ENCODE measurements around the gene GOT1.

Gene GOT1

DNA sequence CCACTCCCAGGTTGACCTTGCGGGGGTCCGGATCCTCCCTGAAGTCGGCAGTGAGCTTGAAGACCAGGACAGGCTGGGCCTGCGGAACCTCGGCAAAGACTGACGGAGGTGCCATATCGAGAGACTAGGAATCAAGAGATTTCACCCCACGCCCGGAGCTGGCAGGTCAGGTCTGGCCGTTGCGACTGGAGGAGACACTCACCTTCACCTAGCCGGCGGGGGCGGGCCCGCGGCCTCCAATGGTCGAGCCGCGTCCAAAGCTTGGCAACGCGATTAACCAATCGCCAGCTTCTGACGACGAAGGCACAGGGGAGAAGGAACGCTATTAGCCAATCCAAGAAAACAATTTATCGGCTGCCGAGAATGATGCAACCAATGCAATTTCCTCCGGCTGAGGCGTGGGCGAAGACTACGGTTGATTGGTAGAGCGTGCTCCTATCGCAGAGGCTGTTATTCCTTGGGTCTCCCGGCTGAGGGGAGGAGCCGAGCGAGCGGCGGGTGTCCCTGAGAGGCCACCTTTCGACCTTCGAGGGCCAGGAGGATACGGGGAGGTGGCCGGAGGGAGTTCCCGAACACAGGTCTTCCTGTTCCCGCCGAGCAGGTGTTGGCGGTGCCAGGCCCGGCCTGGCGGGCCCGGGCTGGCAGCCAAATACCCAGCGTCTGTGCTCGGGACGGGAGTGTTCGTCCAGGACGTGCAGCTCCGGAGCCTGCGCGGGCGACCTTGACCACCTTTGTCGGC, at the start of gene GOT1:
Gene GOT1 (minus strand): TSS at position 174 of the 739 bp plus-strand sequence. CDS start 59 bp downstream, at position 115.
- DNase-seq = peak; percentile 95 to 96

DNA sequence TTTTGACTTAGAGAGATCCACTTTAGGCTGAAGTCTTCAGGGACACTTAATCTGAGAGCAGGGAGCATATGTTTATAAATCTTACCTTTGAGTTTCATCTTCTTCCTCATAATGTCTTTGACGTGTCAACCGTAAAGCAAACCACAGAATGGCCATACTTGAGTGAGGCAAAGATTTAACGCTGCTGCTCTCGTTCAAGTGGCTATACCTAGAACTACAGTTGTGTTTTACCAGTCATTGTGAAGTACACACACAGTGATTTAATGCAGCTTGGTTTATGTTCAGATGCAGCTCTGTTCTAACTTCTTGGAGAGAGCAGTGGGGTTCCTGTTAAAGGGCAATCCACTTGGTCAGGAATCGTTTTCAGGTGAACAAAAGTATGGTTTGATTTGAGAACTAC, 39.9 kb upstream of the GOT1 start:
- DNase-seq = no peak

GRCh38 chr10:99467236-99467999, 37.0 kb upstream of the GOT1 start:
- DNase-seq = no peak

DNA sequence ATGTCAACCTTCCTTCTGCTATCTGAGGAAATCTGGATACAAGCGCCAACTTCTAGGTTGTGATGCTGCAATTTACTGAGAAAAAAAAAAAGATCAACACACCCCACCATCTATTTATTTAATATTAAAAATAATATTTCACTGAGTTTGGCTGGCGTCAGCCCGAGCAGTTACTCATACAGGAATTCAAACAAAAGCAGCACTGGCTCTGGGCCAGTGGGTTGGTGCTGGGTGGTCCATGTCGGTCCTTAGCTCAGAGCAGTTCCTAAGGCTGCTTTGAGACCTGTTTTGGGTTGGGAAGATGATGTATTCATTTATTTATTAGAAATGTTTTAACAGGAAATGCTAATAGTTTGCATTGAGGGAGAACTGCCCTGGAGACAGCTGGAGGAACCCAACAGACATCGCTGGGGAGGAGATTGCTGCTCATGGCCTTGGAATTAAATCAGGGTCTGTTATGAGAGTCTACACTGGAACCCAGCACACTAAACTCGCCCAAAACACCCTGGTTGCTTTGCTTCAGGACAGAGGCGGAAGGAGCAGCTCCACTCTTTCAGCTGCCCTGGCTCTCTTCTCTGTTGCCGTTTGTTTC, 36.3 kb upstream of the GOT1 start:
- DNase-seq = no peak

- DNase-seq = no peak
Measured at GRCh38 chr10:99461230-99461629, 30.8 kb upstream of the GOT1 start.

DNA sequence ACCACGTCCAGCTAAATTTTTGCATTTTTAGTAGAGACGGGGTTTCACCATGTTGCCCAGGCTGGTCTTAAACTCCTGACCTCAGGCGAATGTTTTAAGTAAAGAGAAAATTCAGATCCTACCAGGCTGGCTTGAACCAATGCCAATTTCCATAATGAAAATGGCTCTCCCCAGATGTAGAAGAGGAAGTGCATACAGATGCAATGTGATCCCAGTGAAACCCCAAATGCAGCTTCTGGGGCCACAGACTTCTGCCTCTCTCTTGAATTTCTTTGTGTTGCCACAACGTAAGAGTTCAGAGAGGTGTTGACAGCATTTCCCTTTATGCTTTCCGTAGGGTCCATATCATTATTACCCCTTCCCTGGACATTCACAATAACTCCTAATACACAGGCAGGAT, 29.6 kb upstream of the GOT1 start:
- no peak for DNase-seq

- no peak for DNase-seq
Measured at GRCh38 chr10:99459217-99459616, 28.8 kb upstream of the GOT1 start.

DNA sequence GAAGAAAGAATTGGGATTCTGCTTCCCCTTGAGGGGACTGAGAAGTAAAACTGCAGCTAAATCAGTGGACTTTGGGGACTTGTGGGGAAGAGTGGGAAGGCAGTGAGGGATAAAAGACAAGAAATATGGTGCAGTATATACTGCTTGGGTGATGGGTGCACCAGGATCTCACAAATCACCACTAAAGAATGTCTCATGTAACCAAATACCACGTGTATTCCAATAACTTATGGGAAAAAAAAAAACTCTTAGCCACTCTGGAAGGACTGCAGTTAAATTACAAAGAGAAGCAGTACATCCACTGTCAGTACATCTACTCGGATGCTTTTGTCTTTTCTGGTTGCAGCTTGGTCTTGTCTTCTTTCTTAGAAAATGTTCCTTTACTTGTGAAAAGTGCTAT, 27.4 kb upstream of the GOT1 start:
- no peak for DNase-seq

DNA sequence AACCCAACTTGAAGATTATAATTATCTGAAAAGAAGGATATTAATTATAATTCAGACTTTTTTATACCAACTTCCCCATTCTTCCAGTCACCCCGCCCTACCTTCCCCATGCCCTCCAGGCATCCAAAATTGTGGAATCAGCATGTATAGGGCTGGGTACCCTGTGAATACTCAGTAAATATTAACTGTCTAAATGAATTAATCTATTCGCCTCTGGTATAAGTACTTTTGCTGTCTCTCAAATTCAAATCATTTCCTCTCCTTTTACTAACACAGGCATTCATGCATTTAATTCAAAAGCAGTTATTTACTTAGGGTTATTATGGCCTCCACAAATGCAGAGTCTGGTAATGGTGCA, 26.5 kb upstream of the GOT1 start:
- no peak for DNase-seq

DNA sequence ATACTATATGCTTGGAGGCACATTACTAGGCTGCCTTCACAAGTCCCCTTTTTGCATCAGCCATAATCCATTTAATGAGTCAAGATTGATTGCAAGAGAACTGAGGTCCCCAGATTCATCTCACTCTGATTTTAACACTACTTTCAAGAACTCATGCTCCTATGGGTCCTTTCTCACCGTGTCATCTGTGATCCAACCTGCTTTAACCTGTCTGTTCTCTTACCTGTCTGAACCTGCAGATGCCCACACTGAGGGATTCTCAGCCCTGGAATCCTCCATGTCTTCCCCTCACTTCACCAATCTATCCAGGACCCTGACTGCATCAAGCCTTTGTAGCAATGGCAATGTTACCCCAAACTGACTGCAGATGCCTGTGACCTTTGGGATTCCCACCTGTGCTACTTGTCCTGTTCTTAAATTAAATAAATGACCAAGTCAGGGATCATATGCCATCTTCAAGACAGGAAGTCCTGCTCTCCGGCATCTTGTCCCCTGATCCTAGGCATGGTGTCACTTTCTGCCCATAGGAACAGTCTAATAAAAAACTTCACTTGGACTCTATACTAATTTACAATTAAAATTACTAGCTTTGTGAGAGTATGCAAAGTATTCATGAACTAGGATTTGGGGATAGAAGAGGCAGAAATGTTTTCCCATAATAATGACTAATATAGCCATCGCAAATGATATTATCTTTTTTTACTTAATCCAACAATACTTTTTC, 25.9 kb upstream of the GOT1 start:
- DNase-seq = no peak

- DNase-seq = no peak
Measured at GRCh38 chr10:99451981-99452380, 21.6 kb upstream of the GOT1 start.

DNA sequence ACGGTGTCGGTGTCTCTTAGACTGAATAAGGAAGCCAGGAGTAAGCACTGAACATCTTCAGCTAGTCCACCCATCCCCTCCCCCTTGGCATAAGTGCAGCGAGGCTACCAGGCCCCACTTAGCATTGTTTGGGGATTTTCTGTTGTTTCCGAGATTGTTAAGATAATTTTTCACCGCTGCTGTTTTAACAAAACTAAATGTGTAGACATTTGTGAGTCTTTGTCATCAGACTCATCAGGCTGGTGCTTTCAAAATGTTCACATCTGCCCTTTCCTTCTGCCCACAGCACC, 21.0 kb upstream of the GOT1 start:
- no peak for DNase-seq

- DNase-seq = no peak
Measured at GRCh38 chr10:99450624-99451498, 20.4 kb upstream of the GOT1 start.

GRCh38 chr10:99450156-99450555, 19.7 kb upstream of the GOT1 start:
- DNase-seq = no peak

DNA sequence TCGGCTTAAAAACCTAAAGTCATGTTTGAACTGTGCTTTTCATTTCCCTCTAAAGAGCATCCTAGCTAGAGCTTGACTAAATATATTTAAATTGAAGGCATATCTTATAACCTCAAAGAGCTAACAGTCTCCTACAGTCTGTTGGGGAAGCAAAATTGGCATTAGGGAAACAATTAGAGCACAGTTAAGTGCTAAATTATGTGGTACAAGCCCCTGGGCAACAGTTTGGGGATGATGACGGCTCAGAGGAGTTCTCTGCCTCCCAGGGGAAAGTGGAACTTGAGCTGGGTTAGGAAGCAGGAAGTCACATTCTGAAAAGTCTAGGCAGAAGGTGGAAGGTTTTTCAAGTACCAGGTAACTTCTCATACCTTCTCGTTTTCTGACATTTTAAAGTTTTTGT, 18.6 kb upstream of the GOT1 start:
- DNase-seq = no peak

GRCh38 chr10:99444383-99445045, 14.1 kb upstream of the GOT1 start:
- DNase-seq = no peak

GRCh38 chr10:99443500-99443899, 13.1 kb upstream of the GOT1 start:
- no peak for DNase-seq

GRCh38 chr10:99442394-99442793, 12.0 kb upstream of the GOT1 start:
- no peak for DNase-seq

DNA sequence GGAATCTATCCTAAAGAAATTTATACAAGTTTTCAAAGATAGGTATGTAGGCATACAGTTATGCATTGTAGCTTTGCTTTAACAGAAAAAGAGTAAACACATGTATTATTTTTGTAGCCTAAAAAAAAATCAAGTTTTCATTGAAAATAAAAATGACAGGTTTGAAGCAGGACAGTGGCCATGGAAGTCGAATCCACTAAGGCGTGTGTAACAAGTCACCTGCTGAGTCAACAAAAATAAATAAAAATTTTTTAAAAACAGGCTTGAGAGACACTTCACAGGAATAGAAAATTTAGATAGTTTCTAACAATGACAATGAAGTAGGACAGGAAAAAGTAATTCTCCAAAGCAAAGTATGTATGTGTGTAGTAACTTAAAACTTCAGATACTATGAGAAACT, 8.5 kb upstream of the GOT1 start:
- DNase-seq = no peak

- no peak for DNase-seq
Measured at GRCh38 chr10:99435986-99436638, 5.7 kb upstream of the GOT1 start.

DNA sequence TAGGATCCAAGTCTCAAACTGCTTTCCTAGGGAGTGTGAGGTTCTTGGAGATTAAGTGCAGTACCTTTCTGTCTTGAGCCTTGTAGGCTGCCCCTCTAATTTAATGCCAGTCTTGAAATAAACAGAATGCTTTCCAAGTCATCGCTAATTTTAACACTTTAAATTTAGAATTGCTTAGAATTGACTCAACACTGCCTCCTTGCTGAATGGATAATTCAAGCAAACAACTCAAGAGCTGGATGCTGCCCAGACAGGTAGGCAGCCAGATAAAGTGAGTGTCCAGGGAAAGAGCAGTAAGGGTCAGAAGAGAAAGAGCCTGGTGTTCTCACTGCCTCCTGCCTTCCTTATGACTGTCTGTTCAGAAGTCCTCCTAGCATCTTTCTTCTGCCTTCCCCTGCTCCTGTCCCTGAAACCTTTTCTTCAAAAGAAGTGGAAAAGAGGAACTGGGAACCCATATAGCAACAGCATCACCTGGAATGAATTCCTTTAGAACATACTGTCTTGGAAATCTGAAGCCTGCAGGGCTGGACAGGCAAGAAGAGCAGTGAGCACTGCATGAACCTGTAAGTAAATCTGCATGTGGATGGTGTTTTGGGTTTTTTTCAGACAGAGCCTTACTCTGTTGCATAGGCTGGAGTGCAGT, 3.1 kb upstream of the GOT1 start:
- DNase-seq = no peak

All from activated T-cell treated with anti-CD3 and anti-CD28 coated beads, Interleukin-2, amount 50 U/mL, for 48 hours (primary cell).